Stomach (tissue), 9 donors: ENCODE results near the gene COL25A1. TPM values are rescaled to one million over a fixed set of nuclear protein-coding genes. Genes with fewer than 3 reads are reported as not detected.

Source experiments
- DNase-seq, 2 donors: peaks; one replicate each; pipeline versions ENCODE4 v3.0.0 to v3.0.0-alpha.2; 2013 to 2019
- H3K27ac ChIP-seq, 5 donors: fragments of 200-600 bp in 4 of 5; sonication (generic) in 4 of 5; one replicate each; pipeline ENCODE4 v1.5.1; 2013 to 2019; ENCODE audit warnings: mild to moderate bottlenecking in 1 of 5, moderate library complexity in 1 of 5
- H3K27me3 ChIP-seq, 3 donors: fragments of 200-600 bp; sonication (generic); one replicate each; pipeline ENCODE4 v1.5.1; 2017 to 2019; ENCODE audit warnings: mixed run types in 1 of 3
- H3K36me3 ChIP-seq, 4 donors: fragments of 200-600 bp; sonication (generic); 1 replicate in 3 of 4; 2 replicates in 1 of 4; pipeline ENCODE4 v1.5.1; 2016 to 2019
- H3K4me1 ChIP-seq, 4 donors: fragments of 200-600 bp; sonication (generic); one replicate each; pipeline ENCODE4 v1.5.1; 2016 to 2019
- H3K4me3 ChIP-seq, 4 donors: fragments of 200-600 bp; sonication (generic) in 3 of 4; one replicate each; pipeline ENCODE4 v1.5.1; 2016 to 2019; ENCODE audit warnings: mild to moderate bottlenecking in 1 of 4
- H3K9me3 ChIP-seq, 4 donors: fragments of 200-600 bp; sonication (generic); one replicate each; pipeline ENCODE4 v1.5.1; 2016 to 2019
- EP300 ChIP-seq: sonication (generic); formaldehyde crosslinking; IDR thresholded peaks from one replicate; pipeline ENCODE4 v1.6.1; 2017; ENCODE audit warnings: antibody characterized with exemption
- POLR2A ChIP-seq, 4 donors: fragments of 450-650 bp; IDR thresholded peaks; one replicate each; pipeline ENCODE4 v1.6.1; 2016; ENCODE audit warnings: antibody characterized with exemption in 4 of 4, control low read depth in 2 of 4, mild to moderate bottlenecking in 1 of 4, moderate library complexity in 1 of 4
- POLR2AphosphoS5 ChIP-seq, 3 donors: sonication (generic); formaldehyde crosslinking; IDR thresholded peaks; one replicate each; pipeline ENCODE4 v1.6.1; 2016; ENCODE audit warnings: antibody characterized with exemption in 3 of 3
- WGBS, 5 donors: extraction: QIAGEN DNeasy Blood & Tissue Kit in 3 of 5; methylation state at CpG; one replicate each; pipeline versions ENCODE4 v1.1.5 to v1.1.7; 2013 to 2018; 5-methylcytosine and 5-hydroxymethylcytosine counted together
- intact Hi-C: fragments of 100-400 bp; cut with DNase I; formaldehyde crosslinking; loops from one replicate; pipeline ENCODE4 v1.15.1; 2023; ENCODE audit warnings: low total_unique reads
- polyA plus RNA-seq, 3 donors: library from polyadenylated mRNA; stranded (reverse); fragments of 200-250 nt; gene quantifications; one replicate each; pipeline ENCODE4 v1.2.3, GENCODE V29; 2013
- total RNA-seq, 5 donors: library from RNA; depleted of rRNA; stranded (reverse); fragments of >200 nt; gene quantifications; one replicate each; pipeline versions ENCODE4 v1.1.0 to v1.2.3, GENCODE V29; 2014 to 2016
- TF ChIP-seq, protein P1 (sequence below), 7 experiments: fragments of 450-650 bp in 4 of 7; fragments of 200-600 bp in 3 of 7; sonication (generic) in 3 of 7; IDR thresholded peaks; one replicate each; pipeline ENCODE4 v1.5.1; 2016 to 2019; ENCODE audit warnings: antibody characterized with exemption in 7 of 7, control low read depth in 2 of 7, mild to moderate bottlenecking in 1 of 7
- donor health status: healthy with polysubstance abuse.
- donor health status: Bipolar disorder and iron deficiency.
- donor health status: healthy.

The COL25A1 gene
- total and polyA plus RNA-seq, 8 donors: 0.10 to 4.1 (median 1.5) TPM; not detected in 5

DNA sequence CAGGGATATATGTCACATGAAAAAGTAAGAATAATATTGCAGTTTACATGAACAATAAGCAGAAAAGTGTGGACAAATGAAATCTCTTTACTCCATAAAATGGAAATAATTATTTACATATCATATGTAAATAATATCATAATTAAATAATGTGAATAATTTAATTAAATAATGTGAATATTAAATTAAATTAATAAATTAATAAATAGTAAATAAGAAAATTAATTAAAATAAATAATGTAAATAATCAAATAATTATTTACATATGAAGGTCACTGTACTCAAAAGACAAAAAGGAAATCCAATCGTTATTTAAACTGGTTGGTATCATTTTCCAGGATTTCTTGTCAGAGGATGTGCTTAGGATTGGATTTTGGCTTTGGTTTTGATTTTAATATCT lies 338.5 kb downstream of the COL25A1 start:
- H3K36me3 ChIP-seq: no peaks in the 10 kb centered on the region
- intact Hi-C loops: no loop called here
- TF ChIP-seq EP300 (no peak), POLR2AphosphoS5 (IDR thresholded peaks at IDR 0.05) (no peak), POLR2A (IDR thresholded peaks at IDR 0.05) (no peak)
- TF ChIP-seq, protein P1, sequence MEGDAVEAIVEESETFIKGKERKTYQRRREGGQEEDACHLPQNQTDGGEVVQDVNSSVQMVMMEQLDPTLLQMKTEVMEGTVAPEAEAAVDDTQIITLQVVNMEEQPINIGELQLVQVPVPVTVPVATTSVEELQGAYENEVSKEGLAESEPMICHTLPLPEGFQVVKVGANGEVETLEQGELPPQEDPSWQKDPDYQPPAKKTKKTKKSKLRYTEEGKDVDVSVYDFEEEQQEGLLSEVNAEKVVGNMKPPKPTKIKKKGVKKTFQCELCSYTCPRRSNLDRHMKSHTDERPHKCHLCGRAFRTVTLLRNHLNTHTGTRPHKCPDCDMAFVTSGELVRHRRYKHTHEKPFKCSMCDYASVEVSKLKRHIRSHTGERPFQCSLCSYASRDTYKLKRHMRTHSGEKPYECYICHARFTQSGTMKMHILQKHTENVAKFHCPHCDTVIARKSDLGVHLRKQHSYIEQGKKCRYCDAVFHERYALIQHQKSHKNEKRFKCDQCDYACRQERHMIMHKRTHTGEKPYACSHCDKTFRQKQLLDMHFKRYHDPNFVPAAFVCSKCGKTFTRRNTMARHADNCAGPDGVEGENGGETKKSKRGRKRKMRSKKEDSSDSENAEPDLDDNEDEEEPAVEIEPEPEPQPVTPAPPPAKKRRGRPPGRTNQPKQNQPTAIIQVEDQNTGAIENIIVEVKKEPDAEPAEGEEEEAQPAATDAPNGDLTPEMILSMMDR (IDR thresholded peaks at IDR 0.05): no peak
- 72 to 84% (median 82%) methylated on average over 1 of the region's 1 CpG for WGBS, 5 donors
- H3K4me1 ChIP-seq: no peaks in the 10 kb centered on the region
- H3K4me3 ChIP-seq: no peak overlapping the region
- H3K27me3 ChIP-seq: no peaks in the 10 kb centered on the region
- DNase-seq: no peak
- no peak overlapping the region for H3K27ac ChIP-seq
- H3K9me3 ChIP-seq: no peaks in the 10 kb centered on the region

- no peaks in the 10 kb centered on the region for H3K36me3 ChIP-seq
- no peaks in the 10 kb centered on the region for H3K27me3 ChIP-seq
- no peak overlapping the region for H3K27ac ChIP-seq
- no peaks in the 10 kb centered on the region for H3K9me3 ChIP-seq
- DNase-seq: no peak
- TF ChIP-seq EP300: no peak
- TF ChIP-seq POLR2A (IDR thresholded peaks at IDR 0.05): no peak
- no peak for TF ChIP-seq POLR2AphosphoS5 (IDR thresholded peaks at IDR 0.05)
- TF ChIP-seq, protein P1 (IDR thresholded peaks at IDR 0.05): no peak
- H3K4me1 ChIP-seq: no peaks in the 10 kb centered on the region
- H3K4me3 ChIP-seq: no peak overlapping the region
- intact Hi-C loops: no loop called here
These were observed 343.0 kb downstream of the COL25A1 start for GRCh38 chr4:108959491-108959890.

DNA sequence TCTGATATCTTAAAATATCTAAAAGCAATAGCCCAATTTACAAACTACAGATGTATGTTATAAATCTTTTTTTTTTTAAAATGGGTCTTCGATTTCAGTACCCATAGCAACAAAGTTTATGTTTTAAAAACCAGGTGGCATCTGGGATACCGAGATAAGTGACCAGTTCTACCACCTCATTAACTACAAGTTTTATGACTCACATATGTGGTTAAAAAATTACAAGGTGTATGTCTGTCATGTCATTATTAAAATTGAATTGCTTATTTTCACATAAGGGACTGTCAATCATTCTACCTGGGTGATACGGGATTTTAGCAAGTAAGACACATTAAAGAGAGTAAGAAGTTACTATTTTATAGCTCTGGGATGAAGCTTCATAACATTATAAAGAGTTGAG lies 347.6 kb downstream of the COL25A1 start:
- Histone ChIP-seq H3K36me3 (no peaks in the 10 kb centered on the region), H3K27me3 (no peaks in the 10 kb centered on the region), H3K4me3 (no peak overlapping the region), H3K9me3 (no peaks in the 10 kb centered on the region), H3K4me1 (no peaks in the 10 kb centered on the region), H3K27ac (no peak overlapping the region)
- peak in 1 of 2 donors; percentile 40 for DNase-seq
- intact Hi-C loops: no loop called here
- WGBS, 5 donors: 61 to 70% (median 68%) methylated on average over 3 of the region's 3 CpGs
- no peak for TF ChIP-seq POLR2AphosphoS5 (IDR thresholded peaks at IDR 0.05)
- TF ChIP-seq, protein P1 (IDR thresholded peaks at IDR 0.05): no peak
- no peak for TF ChIP-seq POLR2A (IDR thresholded peaks at IDR 0.05)
- TF ChIP-seq EP300: no peak

GRCh38 chr4:108953941-108954340 lies 348.5 kb downstream of the COL25A1 start:
- Histone ChIP-seq H3K27me3 (no peaks in the 10 kb centered on the region), H3K36me3 (no peaks in the 10 kb centered on the region), H3K9me3 (no peaks in the 10 kb centered on the region), H3K4me3 (no peak overlapping the region), H3K27ac (no peak overlapping the region), H3K4me1 (no peaks in the 10 kb centered on the region)
- intact Hi-C loops: no loop called here
- TF ChIP-seq POLR2AphosphoS5 (IDR thresholded peaks at IDR 0.05) (no peak), EP300 (no peak), POLR2A (IDR thresholded peaks at IDR 0.05) (no peak)
- TF ChIP-seq, protein P1 (IDR thresholded peaks at IDR 0.05): no peak
- no peak for DNase-seq
- 63 to 70% (median 68%) methylated on average over 4 of the region's 4 CpGs for WGBS, 5 donors
